Stimulated activated CD8-positive, alpha-beta memory T cell treated with anti-CD3 and anti-CD28 coated beads, Interleukin-4, amount 100 ng/mL, for 24 hours (primary cell): ENCODE results near the gene NLRC3.
"Not testable (repeated sequence)": the region's sequence is repeated elsewhere in the genome, so short reads cannot be mapped to it uniquely, and the experiment has no call there.

Experiments
- DNase-seq: peaks from one replicate; pipeline ENCODE4 v3.0.0-alpha.2; 2020; ENCODE audit warnings: low read depth

Gene NLRC3

GRCh38 chr16:3513892-3514583 lies 63.2 kb downstream of the NLRC3 start:
- DNase-seq: no peak

- DNase-seq: no peak
These were observed 65.7 kb downstream of the NLRC3 start for GRCh38 chr16:3511286-3512180.

GRCh38 chr16:3510416-3510815 lies 66.8 kb downstream of the NLRC3 start:
- no peak for DNase-seq

GRCh38 chr16:3509470-3509928 lies 67.7 kb downstream of the NLRC3 start:
- peak; percentile 47 for DNase-seq

- DNase-seq: no peak
These were observed 68.5 kb downstream of the NLRC3 start for GRCh38 chr16:3508736-3509135.

GRCh38 chr16:3503523-3503922 lies 73.7 kb downstream of the NLRC3 start:
- no peak for DNase-seq

GRCh38 chr16:3501783-3502400 lies 75.3 kb downstream of the NLRC3 start:
- no peak for DNase-seq

- not testable (repeated sequence) for DNase-seq
These were observed 75.8 kb downstream of the NLRC3 start for GRCh38 chr16:3501412-3501761.

GRCh38 chr16:3498988-3499387 lies 78.2 kb downstream of the NLRC3 start:
- DNase-seq: no peak

GRCh38 chr16:3497771-3498170 lies 79.4 kb downstream of the NLRC3 start:
- DNase-seq: no peak

GRCh38 chr16:3496386-3496785 lies 80.8 kb downstream of the NLRC3 start:
- no peak for DNase-seq

GRCh38 chr16:3495176-3495575 lies 82.0 kb downstream of the NLRC3 start, which contains the start of gene C16orf90:
Gene C16orf90 (minus strand): TSS chr16:3495489. CDS start chr16:3495421, 68 bp downstream.
- no peak for DNase-seq

GRCh38 chr16:3494386-3494973 lies 82.7 kb downstream of the NLRC3 start:
- DNase-seq: no peak

GRCh38 chr16:3492356-3492755 lies 84.8 kb downstream of the NLRC3 start:
- no peak for DNase-seq

GRCh38 chr16:3490911-3491629 lies 86.1 kb downstream of the NLRC3 start:
- DNase-seq: no peak
